ENCODE results near the gene DISP2. TPM values are rescaled to one million over a fixed set of nuclear protein-coding genes. Genes with fewer than 3 reads are reported as not detected.

DISP2 gene
- total and polyA plus RNA-seq, 2 of the 8 experiments (the other 6 are each of a cell fraction or from before 2014, with no cell fraction given) = 0.45 to 1.2 TPM

- peaks cover 0 to 40% (median 25%) of the 10 kb centered on the region in 4 experiments; a peak in 6 of 7 replicates for H3K4me1 ChIP-seq (replicated peaks in 1 of 4; ENCODE audit: control insufficient read depth in 3 of 4, insufficient read depth in 4 of 4, low read length in 3 of 4)
- H3K79me2 ChIP-seq (ENCODE audit: control insufficient read depth in 1 of 2, insufficient read depth in 2 of 2, low read length in 2 of 2) = no peaks in the 10 kb centered on the region
Observed at GRCh38 chr15:40338921-40339620, 18.9 kb upstream of the DISP2 start.

More at GRCh38 chr15:40338921-40339620, 18.9 kb upstream of the DISP2 start:
- FAIRE-seq (no peak), DNase-seq (ENCODE audit: low read depth in 1 of 2, low spot score in 2 of 2) (no peak)
- Histone ChIP-seq H3K18ac (ENCODE audit: extremely low read depth, low read length) (no peak overlapping the region), H4K20me1 (replicated peaks in 1 of 2; ENCODE audit: control insufficient read depth in 1 of 2, insufficient read depth in 2 of 2, low read length in 2 of 2) (no peaks in the 10 kb centered on the region), H3K79me1 (ENCODE audit: low read depth, low read length) (no peaks in the 10 kb centered on the region), H4K5ac (ENCODE audit: insufficient read length, low read depth, low read length) (no peak overlapping the region), H3K4ac (replicated peaks; ENCODE audit: insufficient read length, low read depth, low read length) (no peak overlapping the region), H3K23me2 (ENCODE audit: low read depth, low read length) (no peaks in the 10 kb centered on the region), H3K27ac (ENCODE audit: low read depth, low read length) (no peak overlapping the region), H3K23ac (ENCODE audit: insufficient read length) (no peak overlapping the region), H2BK20ac (ENCODE audit: low read length) (peak overlapping the region; percentile 15), H3K14ac (ENCODE audit: insufficient read length) (no peak overlapping the region), H3K9me3 (ENCODE audit: insufficient read depth in 2 of 2, low read depth in 1 of 2, low read length in 1 of 2) (no peaks in the 10 kb centered on the region), H4K91ac (replicated peaks; ENCODE audit: insufficient read length, low read length) (no peak overlapping the region), H2BK15ac (ENCODE audit: low read length) (peak overlapping the region; percentile 88; the same call in 1 of the 2 replicates), H2BK12ac (ENCODE audit: low read depth, low read length) (peak overlapping the region; percentile 92; the same call in 1 of the 2 replicates), H2BK5ac (ENCODE audit: low read depth, low read length) (0 out of 2 replicates have a peak overlapping the region, but pooled peaks have one; percentile 52), H3K4me3 (ENCODE audit: extremely low read depth in 1 of 4, insufficient read depth in 2 of 4, low read depth in 3 of 4, low read length in 4 of 4) (no peak overlapping the region), H3K9ac (replicated peaks in 1 of 4; ENCODE audit: extremely low read depth in 1 of 4, low read depth in 3 of 4, low read length in 3 of 4) (no peak overlapping the region), H2AK5ac (ENCODE audit: low read depth, low read length) (peak overlapping the region; percentile 28; the same call in 1 of the 2 replicates), H2AFZ (ENCODE audit: low read length) (no peak overlapping the region), H3K4me2 (ENCODE audit: insufficient read depth in 1 of 2, low read depth in 2 of 2, low read length in 2 of 2) (no peak overlapping the region), H3K36me3 (ENCODE audit: control insufficient read depth in 2 of 4, insufficient read depth in 4 of 4, low read length in 3 of 4) (no peaks in the 10 kb centered on the region), H3K27me3 (replicated peaks in 1 of 4; ENCODE audit: control insufficient read depth in 3 of 4, extremely low read depth in 1 of 4, insufficient read depth in 3 of 4, low read length in 3 of 4) (peaks cover 0 to 4% (median under 1%) of the 10 kb centered on the region in 4 experiments; a peak in 1 of 7 replicates), H2BK120ac (replicated peaks; ENCODE audit: low read depth, low read length) (no peak overlapping the region), H3K56ac (replicated peaks; ENCODE audit: insufficient read length, low read depth, low read length) (no peak overlapping the region), H4K8ac (ENCODE audit: extremely low read depth, insufficient read depth, low read length) (peak overlapping the region; percentile 20; the same call in 1 of the 2 replicates)
- ChIA-PET POLR2A (ENCODE audit: partially characterized antibody) (interaction anchor here (0.5 to 8.1 kb wide), 6 partner anchors 12 to 83 kb away, joined by 3 to 66 read pairs (median 6); partner anchors contain the start of gene INAFM2), CTCF (ENCODE audit: partially characterized antibody) (interaction anchor here (0.6 to 27.4 kb wide), 24 partner anchors 12 to 302 kb away, joined by 3 to 584 read pairs (median 8); partner anchors contain the start of genes ANKRD63, DISP2, INAFM2 and IVD)
- no peak for TF ChIP-seq RXRA (IDR thresholded peaks at IDR 0.05; ENCODE audit: insufficient read depth, low read depth, low read length)
- no peak for TF ChIP-seq JUN (IDR thresholded peaks at IDR 0.05; ENCODE audit: low read depth, low read length)
- TF ChIP-seq CEBPB (IDR thresholded peaks at IDR 0.05; ENCODE audit: low read depth, low read length) = no peak
- WGBS, 2 experiments (ENCODE audit: extremely low coverage in 1 of 2, insufficient coverage in 1 of 2, insufficient read length in 1 of 2, insufficient replicate concordance in 2 of 2, low coverage in 1 of 2, low lambda C conversion rate in 2 of 2, missing lambda C conversion rate in 1 of 2) = 92% methylated on average over 11 of the region's 11 CpGs; no CpG with 5 or more reads in 1 of the 2 experiments

All from H1 (cell line).